ENCODE data around the gene PREP.

- TF ChIP-seq CTCF (IDR thresholded peaks at IDR 0.05) (no peak), CHD2 (IDR thresholded peaks at IDR 0.05; ENCODE audit: low read length, partially characterized antibody) (no peak), SIN3A (IDR thresholded peaks at IDR 0.05; ENCODE audit: borderline replicate concordance, low read depth, low read length) (no peak), POLR2AphosphoS5 (IDR thresholded peaks at IDR 0.05; ENCODE audit: low read depth, low read length) (no peak), RCOR1 (IDR thresholded peaks at IDR 0.05; ENCODE audit: low read length) (no peak), EP300 (IDR thresholded peaks at IDR 0.05; ENCODE audit: borderline replicate concordance in 1 of 2, low read depth in 1 of 2, low read length in 1 of 2) (no peak), FOXM1 (IDR thresholded peaks at IDR 0.05; ENCODE audit: low read depth) (no peak), EZH2phosphoT487 (IDR thresholded peaks at IDR 0.05; ENCODE audit: borderline replicate concordance, low read depth) (no peak), RAD21 (IDR thresholded peaks at IDR 0.05; ENCODE audit: low read length) (no peak)
Measured at GRCh38 chr6:105433723-105434122, 30.8 kb upstream of the PREP start.

All from SK-N-SH (cell line).